ENCODE measurements around the gene AHNAK2. TPM values are rescaled to one million over a fixed set of nuclear protein-coding genes. Genes with fewer than 3 reads are reported as not detected.
"Not testable (repeated sequence)": the region's sequence is repeated elsewhere in the genome, so short reads cannot be mapped to it uniquely, and the experiment has no call there.

Gene AHNAK2
- total RNA-seq (47.8 and 106 TPM in 2 replicates), polyA plus RNA-seq (6.6 and 30.5 TPM in 2 replicates), polyA minus RNA-seq (ENCODE audit: low replicate concordance) (42.9 and 144 TPM in 2 replicates)
- polyA plus RNA-seq (2012) = 19.4 and 61.0 TPM in 2 replicates

GRCh38 chr14:104977681-104978653 is at the start of gene AHNAK2:
TSS of gene AHNAK2 (minus strand) at chr14:104978374. CDS start at chr14:104978237, 137 bp downstream.
- Histone ChIP-seq H3K4me2 (ENCODE audit: extremely low read depth, insufficient read depth, low read length) (peak within 1 kb of the TSS; percentile 90), H2AFZ (ENCODE audit: low read length) (peak within 1 kb of the TSS; percentile 71), H3K27me3 (ENCODE audit: control insufficient read depth, insufficient read depth, low read length) (no peaks in the 10 kb centered on the region), H3K79me2 (ENCODE audit: control insufficient read depth, insufficient read depth, low read length) (no peaks in the 10 kb centered on the region), H4K20me1 (ENCODE audit: control insufficient read depth, extremely low read depth, insufficient read depth, low read length) (no peaks in the 10 kb centered on the region), H3K36me3 (ENCODE audit: control insufficient read depth, insufficient read depth, low read length) (no peaks in the 10 kb centered on the region), H3K9me3 (ENCODE audit: control insufficient read depth, insufficient read depth, low read depth, low read length) (no peaks in the 10 kb centered on the region), H3K4me3 (replicated peaks in 1 of 4; ENCODE audit: control extremely low read depth in 1 of 4, insufficient read depth in 1 of 4, low read depth in 3 of 4, low read length in 4 of 4) (peak within 1 kb of the TSS; percentile 33 to 57 (median 52)), H3K27ac (ENCODE audit: insufficient read depth, low read length) (no peak within 1 kb of the TSS), H3K4me1 (ENCODE audit: control insufficient read depth, extremely low read depth, insufficient read depth, low read length) (peaks cover 23% of the 10 kb centered on the region), H3K9ac (ENCODE audit: insufficient read depth, low read length) (peak within 1 kb of the TSS; percentile 27)
- peak; percentile 70 to 76 for DNase-seq (ENCODE audit: low read depth in 2 of 2)
- TF ChIP-seq EZH2 (IDR thresholded peaks at IDR 0.05; ENCODE audit: low read length, missing control alignments) (no peak), CTCF (conservative IDR thresholded peaks at IDR 0.05 in 1 of 2, IDR thresholded peaks at IDR 0.05 in 1 of 2; ENCODE audit: low read depth in 1 of 2, low read length in 2 of 2) (no peak)

GRCh38 chr14:105027718-105028117 is 49.5 kb upstream of the AHNAK2 start:
- not testable (repeated sequence) for H3K27ac ChIP-seq (ENCODE audit: insufficient read depth, low read length); H3K9ac ChIP-seq (ENCODE audit: insufficient read depth, low read length); H3K4me2 ChIP-seq (ENCODE audit: extremely low read depth, insufficient read depth, low read length); H2AFZ ChIP-seq (ENCODE audit: low read length); H3K4me1 ChIP-seq (ENCODE audit: control insufficient read depth, extremely low read depth, insufficient read depth, low read length); H4K20me1 ChIP-seq (ENCODE audit: control insufficient read depth, extremely low read depth, insufficient read depth, low read length); H3K9me3 ChIP-seq (ENCODE audit: control insufficient read depth, insufficient read depth, low read depth, low read length); H3K36me3 ChIP-seq (ENCODE audit: control insufficient read depth, insufficient read depth, low read length); H3K27me3 ChIP-seq (ENCODE audit: control insufficient read depth, insufficient read depth, low read length); H3K4me3 ChIP-seq (replicated peaks in 1 of 4; ENCODE audit: control extremely low read depth in 1 of 4, insufficient read depth in 1 of 4, low read depth in 3 of 4, low read length in 4 of 4); H3K79me2 ChIP-seq (ENCODE audit: control insufficient read depth, insufficient read depth, low read length)
- peak in 1 of 2 donors; percentile 48 for DNase-seq (ENCODE audit: low read depth in 2 of 2)

- H4K20me1 ChIP-seq (ENCODE audit: control insufficient read depth, extremely low read depth, insufficient read depth, low read length) = no peaks in the 10 kb centered on the region
- H3K27me3 ChIP-seq (ENCODE audit: control insufficient read depth, insufficient read depth, low read length) = no peaks in the 10 kb centered on the region
- no peaks in the 10 kb centered on the region for H3K9me3 ChIP-seq (ENCODE audit: control insufficient read depth, insufficient read depth, low read depth, low read length)
- no peak overlapping the region for H3K4me3 ChIP-seq (replicated peaks in 1 of 4; ENCODE audit: control extremely low read depth in 1 of 4, insufficient read depth in 1 of 4, low read depth in 3 of 4, low read length in 4 of 4)
- TF ChIP-seq EZH2 (IDR thresholded peaks at IDR 0.05; ENCODE audit: low read length, missing control alignments) (no peak), CTCF (conservative IDR thresholded peaks at IDR 0.05 in 1 of 2, IDR thresholded peaks at IDR 0.05 in 1 of 2; ENCODE audit: low read depth in 1 of 2, low read length in 2 of 2) (no peak)
- H3K36me3 ChIP-seq (ENCODE audit: control insufficient read depth, insufficient read depth, low read length) = no peaks in the 10 kb centered on the region
- H3K27ac ChIP-seq (ENCODE audit: insufficient read depth, low read length) = no peak overlapping the region
- H2AFZ ChIP-seq (ENCODE audit: low read length) = no peak overlapping the region
- no peak overlapping the region for H3K9ac ChIP-seq (ENCODE audit: insufficient read depth, low read length)
- H3K79me2 ChIP-seq (ENCODE audit: control insufficient read depth, insufficient read depth, low read length) = no peaks in the 10 kb centered on the region
- H3K4me1 ChIP-seq (ENCODE audit: control insufficient read depth, extremely low read depth, insufficient read depth, low read length) = peaks cover 8% of the 10 kb centered on the region
- H3K4me2 ChIP-seq (ENCODE audit: extremely low read depth, insufficient read depth, low read length) = no peak overlapping the region
- peak; percentile 70 to 71 for DNase-seq (ENCODE audit: low read depth in 2 of 2)
Measured at GRCh38 chr14:105026802-105027563, 48.8 kb upstream of the AHNAK2 start.

Measured in fibroblast of lung (primary cell).